ENCODE measurements around the gene ZBTB34. TPM values are rescaled to one million over a fixed set of nuclear protein-coding genes. Genes with fewer than 3 reads are reported as not detected.
A peak's percentile ranks its signal among the peaks of the same experiment; 100 is the strongest.
"Not testable (repeated sequence)": the region's sequence is repeated elsewhere in the genome, so short reads cannot be mapped to it uniquely, and the experiment has no call there.

The ZBTB34 gene, protein sequence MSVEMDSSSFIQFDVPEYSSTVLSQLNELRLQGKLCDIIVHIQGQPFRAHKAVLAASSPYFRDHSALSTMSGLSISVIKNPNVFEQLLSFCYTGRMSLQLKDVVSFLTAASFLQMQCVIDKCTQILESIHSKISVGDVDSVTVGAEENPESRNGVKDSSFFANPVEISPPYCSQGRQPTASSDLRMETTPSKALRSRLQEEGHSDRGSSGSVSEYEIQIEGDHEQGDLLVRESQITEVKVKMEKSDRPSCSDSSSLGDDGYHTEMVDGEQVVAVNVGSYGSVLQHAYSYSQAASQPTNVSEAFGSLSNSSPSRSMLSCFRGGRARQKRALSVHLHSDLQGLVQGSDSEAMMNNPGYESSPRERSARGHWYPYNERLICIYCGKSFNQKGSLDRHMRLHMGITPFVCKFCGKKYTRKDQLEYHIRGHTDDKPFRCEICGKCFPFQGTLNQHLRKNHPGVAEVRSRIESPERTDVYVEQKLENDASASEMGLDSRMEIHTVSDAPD
- 21.0 and 21.3 TPM in 2 replicates for total RNA-seq
- polyA plus RNA-seq, result 5.3 and 6.1 TPM in 2 replicates

GRCh38 chr9:126860077-126860756 is at the start of gene ZBTB34:
ZBTB34 (plus strand) TSS chr9:126860639; CDS start chr9:126879400, 18,761 bp downstream.
- H3K36me3 ChIP-seq (replicated peaks; ENCODE audit: insufficient read depth, low read depth), result no peaks in the 10 kb centered on the region

GRCh38 chr9:126813072-126813471 is 47.4 kb upstream of the ZBTB34 start:
- DNase-seq (ENCODE audit: low spot score), result no peak
- Histone ChIP-seq H2AFZ (no peak overlapping the region), H3K27ac (no peak overlapping the region), H3K4me2 (no peak overlapping the region), H3K4me3 (no peak overlapping the region), H3K4me1 (ENCODE audit: insufficient read depth) (peaks cover 6% of the 10 kb centered on the region), H3K36me3 (replicated peaks; ENCODE audit: insufficient read depth, low read depth) (peaks cover 3% of the 10 kb centered on the region), H3K9me2 (replicated peaks; ENCODE audit: insufficient read depth) (no peaks in the 10 kb centered on the region), H3K27me3 (no peaks in the 10 kb centered on the region), H4K20me1 (ENCODE audit: insufficient read depth, poor library complexity, severe bottlenecking) (peaks cover 31% of the 10 kb centered on the region), H3K79me2 (peaks cover 95% of the 10 kb centered on the region), H3K9me3 (ENCODE audit: low read depth) (peaks cover 9% of the 10 kb centered on the region)
- TF ChIP-seq EZH2 (IDR thresholded peaks at IDR 0.05; ENCODE audit: borderline replicate concordance) (no peak), CTCF (IDR thresholded peaks at IDR 0.05; ENCODE audit: poor library complexity) (no peak), EZH2phosphoT487 (IDR thresholded peaks at IDR 0.05; ENCODE audit: low read depth, severe bottlenecking, unreplicated experiment) (no peak)
- WGBS (ENCODE audit: low lambda C conversion rate, missing lambda C conversion rate), result 100% methylated on average over 11 of the region's 11 CpGs

More at GRCh38 chr9:126860077-126860756, at the start of gene ZBTB34:
- H2AFZ ChIP-seq, result peak within 1 kb of the TSS; percentile 90
- DNase-seq (ENCODE audit: low spot score), result peak; percentile 87
- peaks cover 11% of the 10 kb centered on the region for H3K4me1 ChIP-seq (ENCODE audit: insufficient read depth)
- H3K4me3 ChIP-seq, result peak within 1 kb of the TSS; percentile 99
- peaks cover 44% of the 10 kb centered on the region for H3K79me2 ChIP-seq
- H4K20me1 ChIP-seq (ENCODE audit: insufficient read depth, poor library complexity, severe bottlenecking), result peaks cover 14% of the 10 kb centered on the region
- H3K27ac ChIP-seq, result peak within 1 kb of the TSS; percentile 99
- no peaks in the 10 kb centered on the region for H3K27me3 ChIP-seq
- no peaks in the 10 kb centered on the region for H3K9me3 ChIP-seq (ENCODE audit: low read depth)
- no peaks in the 10 kb centered on the region for H3K9me2 ChIP-seq (replicated peaks; ENCODE audit: insufficient read depth)
- H3K4me2 ChIP-seq, result peak within 1 kb of the TSS; percentile 87
- under 1% methylated on average over 26 of the region's 67 CpGs for WGBS (ENCODE audit: low lambda C conversion rate, missing lambda C conversion rate)
- TF ChIP-seq EZH2 (IDR thresholded peaks at IDR 0.05; ENCODE audit: borderline replicate concordance) (no peak), EZH2phosphoT487 (IDR thresholded peaks at IDR 0.05; ENCODE audit: low read depth, severe bottlenecking, unreplicated experiment) (no peak), CTCF (IDR thresholded peaks at IDR 0.05; ENCODE audit: poor library complexity) (peak; percentile 100)

GRCh38 chr9:126814091-126814490 is 46.3 kb upstream of the ZBTB34 start:
- H3K4me1 ChIP-seq (ENCODE audit: insufficient read depth), result no peaks in the 10 kb centered on the region
- no peak for TF ChIP-seq EZH2 (IDR thresholded peaks at IDR 0.05; ENCODE audit: borderline replicate concordance)
- TF ChIP-seq EZH2phosphoT487 (IDR thresholded peaks at IDR 0.05; ENCODE audit: low read depth, severe bottlenecking, unreplicated experiment), result no peak
- no peak for TF ChIP-seq CTCF (IDR thresholded peaks at IDR 0.05; ENCODE audit: poor library complexity)
- H2AFZ ChIP-seq, result no peak overlapping the region
- H3K27me3 ChIP-seq, result no peaks in the 10 kb centered on the region
- DNase-seq (ENCODE audit: low spot score), result no peak
- peaks cover 19% of the 10 kb centered on the region for H3K9me3 ChIP-seq (ENCODE audit: low read depth)
- no peak overlapping the region for H3K27ac ChIP-seq
- H3K36me3 ChIP-seq (replicated peaks; ENCODE audit: insufficient read depth, low read depth), result peaks cover 3% of the 10 kb centered on the region
- H3K4me2 ChIP-seq, result no peak overlapping the region
- no peaks in the 10 kb centered on the region for H3K9me2 ChIP-seq (replicated peaks; ENCODE audit: insufficient read depth)
- no peak overlapping the region for H3K4me3 ChIP-seq
- H4K20me1 ChIP-seq (ENCODE audit: insufficient read depth, poor library complexity, severe bottlenecking), result peaks cover 21% of the 10 kb centered on the region
- H3K79me2 ChIP-seq, result peaks cover 95% of the 10 kb centered on the region

DNA sequence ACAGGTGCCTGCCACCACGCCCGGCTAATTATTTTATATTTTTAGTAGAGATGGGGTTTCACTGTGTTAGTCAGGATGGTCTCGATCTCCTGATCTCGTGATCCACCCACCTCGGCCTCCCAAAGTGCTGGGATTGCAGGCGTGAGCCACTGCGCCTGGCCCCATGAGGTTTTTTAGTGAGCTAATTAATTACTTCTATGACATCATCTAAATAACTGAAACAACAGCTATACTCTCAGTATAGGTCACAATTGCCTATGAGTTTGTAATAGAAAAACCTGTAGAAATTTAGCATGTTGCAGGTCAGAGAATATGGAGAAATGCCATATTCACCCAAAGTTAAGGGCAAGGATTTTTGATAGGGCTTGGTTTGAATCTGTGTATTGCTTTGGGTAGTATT is 42.8 kb upstream of the ZBTB34 start:
- DNase-seq (ENCODE audit: low spot score); H3K36me3 ChIP-seq (replicated peaks; ENCODE audit: insufficient read depth, low read depth); H3K27ac ChIP-seq; H3K4me1 ChIP-seq (ENCODE audit: insufficient read depth); H2AFZ ChIP-seq; H3K9me2 ChIP-seq (replicated peaks; ENCODE audit: insufficient read depth); H3K27me3 ChIP-seq; H4K20me1 ChIP-seq (ENCODE audit: insufficient read depth, poor library complexity, severe bottlenecking); H3K4me2 ChIP-seq; H3K4me3 ChIP-seq: not testable (repeated sequence)
- Histone ChIP-seq H3K9me3 (ENCODE audit: low read depth) (peaks cover 22% of the 10 kb centered on the region), H3K79me2 (peaks cover 93% of the 10 kb centered on the region)
- WGBS (ENCODE audit: low lambda C conversion rate, missing lambda C conversion rate), result over 99% methylated on average over 7 of the region's 7 CpGs
